ENCODE results near the gene SASH1.
"Not testable (repeated sequence)": the region's sequence is repeated elsewhere in the genome, so short reads cannot be mapped to it uniquely, and the experiment has no call there.

SASH1 gene

GRCh38 chr6:148328876-148329555 is 13.6 kb upstream of the SASH1 start:
- no peak for DNase-seq (ENCODE audit: extremely low read depth in 1 of 2, low read depth in 1 of 2)

DNA sequence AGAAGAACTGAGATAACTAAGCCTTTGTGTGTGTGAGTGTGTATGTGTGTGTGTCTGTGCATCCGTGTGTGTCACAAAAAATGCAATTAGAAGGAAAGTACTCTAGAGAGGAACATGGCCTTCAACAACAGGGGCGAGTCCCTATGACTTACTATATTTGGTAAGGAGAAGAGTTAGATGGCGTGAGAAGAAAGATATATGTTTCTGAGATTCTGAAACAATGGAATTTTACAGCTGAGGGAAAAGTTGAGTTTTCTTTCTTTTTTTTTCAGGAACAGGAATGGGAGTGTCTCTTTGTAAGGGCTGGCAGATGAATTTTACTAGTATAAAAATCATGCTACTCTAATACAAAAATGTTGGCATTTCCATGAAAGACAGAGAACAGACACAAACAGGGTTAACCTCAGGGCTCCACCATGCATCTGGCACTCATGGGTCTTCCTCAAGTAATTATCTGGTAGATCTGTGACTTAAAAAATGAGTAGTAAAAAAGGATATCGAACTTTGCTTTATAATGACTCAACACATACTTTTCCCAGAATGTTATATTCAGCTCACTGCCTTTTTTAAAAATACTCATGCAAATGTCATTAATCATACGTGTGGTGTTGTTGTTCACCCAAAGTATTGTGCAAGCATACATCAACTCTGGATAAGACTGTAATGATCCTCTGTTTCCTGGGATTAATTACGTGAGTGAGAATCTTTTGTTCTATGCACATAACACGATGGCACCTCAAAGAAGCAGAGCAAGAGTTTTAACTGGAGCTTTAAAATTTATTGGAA is 12.8 kb upstream of the SASH1 start:
- DNase-seq (ENCODE audit: extremely low read depth in 1 of 2, low read depth in 1 of 2): no peak

GRCh38 chr6:148332088-148332487 is 10.6 kb upstream of the SASH1 start:
- DNase-seq (ENCODE audit: extremely low read depth in 1 of 2, low read depth in 1 of 2): no peak

- no peak for DNase-seq (ENCODE audit: extremely low read depth in 1 of 2, low read depth in 1 of 2)
These were observed 5.7 kb upstream of the SASH1 start for GRCh38 chr6:148336901-148337300.

GRCh38 chr6:148339766-148340165 is 2.9 kb upstream of the SASH1 start:
- DNase-seq (ENCODE audit: extremely low read depth in 1 of 2, low read depth in 1 of 2): no peak

DNA sequence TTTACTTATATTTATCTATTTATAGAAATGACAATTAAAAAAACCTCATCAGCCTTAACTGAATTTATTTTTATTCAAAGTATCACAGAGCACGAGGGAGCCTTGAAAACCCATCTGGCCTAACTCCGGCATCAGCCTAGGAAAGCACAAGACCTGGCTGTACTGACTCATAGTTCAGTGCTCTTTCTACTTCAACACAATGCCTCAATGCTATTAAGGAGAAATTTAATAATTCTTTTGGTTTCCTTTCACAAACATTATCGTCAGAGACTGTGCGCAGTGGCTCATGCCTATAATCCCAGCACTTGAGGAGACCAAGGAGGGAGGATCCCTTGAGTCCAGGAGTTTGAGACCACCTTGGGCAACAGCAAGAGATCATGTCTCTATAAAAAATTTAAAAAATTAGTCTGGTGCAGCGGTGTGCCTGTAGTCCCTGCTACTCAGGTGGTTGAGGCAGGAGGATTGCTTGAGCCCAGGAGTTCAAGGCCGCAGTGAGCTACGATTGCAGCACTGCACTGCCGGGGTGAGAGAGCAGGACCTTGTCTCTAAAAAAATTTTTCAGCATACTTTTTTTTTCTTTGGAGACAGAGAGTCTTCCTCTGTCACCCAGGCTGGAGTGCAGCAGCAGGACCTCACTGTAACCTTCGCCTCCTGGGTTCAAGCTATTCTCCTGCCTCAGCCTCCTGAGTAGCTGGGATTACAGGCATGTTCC is 1.9 kb upstream of the SASH1 start:
- DNase-seq (ENCODE audit: extremely low read depth in 1 of 2, low read depth in 1 of 2): no peak

GRCh38 chr6:148342100-148342349 is 613 bp upstream of the SASH1 start:
- DNase-seq (ENCODE audit: extremely low read depth in 1 of 2, low read depth in 1 of 2): no peak

DNA sequence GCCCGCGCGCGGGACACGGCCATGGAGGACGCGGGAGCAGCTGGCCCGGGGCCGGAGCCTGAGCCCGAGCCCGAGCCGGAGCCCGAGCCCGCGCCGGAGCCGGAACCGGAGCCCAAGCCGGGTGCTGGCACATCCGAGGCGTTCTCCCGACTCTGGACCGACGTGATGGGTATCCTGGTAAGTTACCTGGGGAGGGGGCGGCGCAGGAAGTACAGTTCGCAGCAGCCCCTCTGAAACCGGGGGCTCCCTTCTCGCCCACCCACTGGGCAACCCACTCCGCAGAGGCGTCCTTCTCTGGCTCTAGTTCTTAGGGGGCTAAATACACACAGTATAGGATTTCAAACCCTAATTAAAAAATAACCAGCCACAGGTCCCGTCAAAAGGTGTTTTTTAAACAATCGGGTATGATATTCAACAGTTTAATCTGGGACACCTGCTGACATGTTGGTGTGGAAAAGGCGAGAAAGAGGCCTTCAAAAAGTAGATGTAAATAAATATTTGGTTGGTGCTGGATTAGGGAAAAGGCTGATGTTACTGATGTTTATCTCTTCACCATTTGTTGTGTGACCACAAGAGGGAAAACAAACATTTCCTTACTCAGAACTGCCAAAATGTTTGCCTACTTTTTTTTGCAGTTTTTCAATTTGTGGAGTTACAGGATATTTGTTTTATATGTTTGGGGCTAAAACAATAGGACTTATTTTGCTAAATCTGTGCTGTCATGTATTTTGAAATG is 577 bp downstream of the SASH1 start:
- DNase-seq (ENCODE audit: extremely low read depth in 1 of 2, low read depth in 1 of 2): no peak

DNA sequence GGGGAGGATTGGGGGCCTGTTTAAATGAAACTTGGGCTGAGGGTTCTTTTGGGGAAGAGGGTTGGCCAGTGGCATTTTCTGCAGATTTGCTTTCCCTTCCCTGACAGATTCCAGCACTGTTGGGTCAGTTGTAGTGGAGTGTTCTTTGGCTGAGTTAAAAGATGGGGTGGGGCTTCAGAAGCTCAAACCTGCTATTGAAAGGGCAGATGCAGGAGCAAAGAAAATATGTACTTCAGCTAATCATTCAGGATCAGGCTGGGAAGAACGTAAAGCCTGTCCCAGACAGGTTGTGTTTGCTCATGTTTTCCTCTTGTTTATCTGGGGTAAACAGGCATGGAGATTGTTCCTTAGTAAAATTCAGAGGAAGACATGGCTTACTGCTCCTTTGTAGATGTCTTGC is 2.5 kb downstream of the SASH1 start:
- DNase-seq (ENCODE audit: extremely low read depth in 1 of 2, low read depth in 1 of 2): no peak

GRCh38 chr6:148345578-148345977 is 2.9 kb downstream of the SASH1 start:
- no peak for DNase-seq (ENCODE audit: extremely low read depth in 1 of 2, low read depth in 1 of 2)

DNA sequence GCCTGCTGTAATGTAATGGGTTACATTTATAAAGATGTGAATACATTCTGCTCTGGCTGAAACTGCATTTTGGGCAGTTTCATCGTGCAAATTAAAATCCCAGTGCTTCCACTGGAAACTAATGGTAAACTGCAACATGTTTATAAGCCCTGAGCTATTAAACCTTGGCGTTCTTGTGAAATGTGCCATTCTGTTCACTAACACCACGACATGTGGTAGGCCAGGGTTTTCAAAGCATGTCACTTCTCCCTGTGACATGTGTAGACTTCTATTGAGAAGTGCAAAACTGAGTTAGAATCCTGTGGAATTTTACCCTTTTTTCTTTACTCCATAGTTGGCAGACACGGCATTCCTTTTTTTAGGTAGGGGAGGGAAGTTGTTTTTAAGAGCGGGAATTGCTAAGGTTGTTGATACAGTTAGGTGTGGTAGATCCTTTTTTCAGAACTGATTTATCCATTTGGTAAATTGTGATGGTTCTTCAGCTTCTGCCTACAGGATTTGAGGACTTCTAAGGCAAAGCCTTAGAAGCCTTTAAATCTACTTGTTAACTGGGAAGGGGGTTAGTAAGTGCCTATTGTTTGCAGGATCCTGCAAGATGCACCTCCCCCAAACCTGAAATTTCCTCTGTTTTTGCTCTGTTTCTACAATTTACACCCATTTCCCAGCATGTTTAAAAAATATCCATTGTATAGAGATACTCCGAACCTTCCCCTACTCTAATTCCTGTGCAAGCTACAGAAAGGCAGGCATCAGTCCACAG is 4.2 kb downstream of the SASH1 start:
- DNase-seq (ENCODE audit: extremely low read depth in 1 of 2, low read depth in 1 of 2): no peak

DNA sequence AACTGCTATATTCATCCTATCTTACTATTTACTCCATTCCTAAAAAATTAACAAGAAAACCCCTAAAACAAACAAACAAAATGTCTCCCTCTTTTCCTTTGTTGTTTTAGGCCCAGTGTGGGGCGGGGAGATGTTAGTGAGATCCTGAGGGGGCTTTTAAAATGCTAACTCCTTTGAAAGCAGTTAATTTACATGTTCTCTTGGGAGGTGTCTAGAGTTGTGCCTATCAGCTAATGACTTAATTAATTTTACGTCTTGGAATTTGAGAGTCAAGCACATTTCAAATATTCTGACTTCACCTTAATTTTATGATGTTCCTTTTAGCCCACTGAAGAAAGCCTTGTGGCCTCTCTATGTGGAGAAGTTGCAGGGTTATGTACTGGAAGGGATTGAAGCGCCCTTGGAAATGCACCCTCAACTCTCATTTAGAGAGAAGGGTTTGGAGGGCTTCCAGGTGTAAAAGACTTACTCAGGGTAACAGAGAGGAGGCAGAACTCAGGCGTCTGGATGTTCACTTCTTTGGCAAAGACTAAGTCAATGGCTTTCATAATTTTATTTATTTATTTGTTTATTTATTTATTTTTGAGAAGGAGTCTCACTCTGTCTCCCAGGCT is 4.9 kb downstream of the SASH1 start:
- no peak for DNase-seq (ENCODE audit: extremely low read depth in 1 of 2, low read depth in 1 of 2)

DNA sequence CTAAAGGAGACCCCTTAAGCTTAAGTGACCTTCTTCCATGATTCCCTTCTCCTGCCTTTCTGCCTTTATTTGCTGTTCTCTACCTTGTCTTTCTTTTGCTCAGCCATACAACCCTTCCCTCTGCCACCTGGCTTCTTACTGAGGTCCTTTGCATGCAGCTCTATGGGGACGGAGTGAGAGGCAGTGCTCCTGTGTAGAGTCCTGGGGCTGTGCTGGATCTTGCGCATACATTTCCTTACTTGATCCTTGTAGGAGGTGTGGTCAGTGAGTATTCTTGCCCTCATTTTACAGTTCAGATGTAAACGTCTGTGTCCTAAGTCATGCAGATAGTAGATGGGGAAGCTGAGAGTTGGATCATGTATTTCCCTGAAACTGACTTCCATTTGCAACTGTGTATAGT is 5.7 kb downstream of the SASH1 start:
- DNase-seq (ENCODE audit: extremely low read depth in 1 of 2, low read depth in 1 of 2): no peak

DNA sequence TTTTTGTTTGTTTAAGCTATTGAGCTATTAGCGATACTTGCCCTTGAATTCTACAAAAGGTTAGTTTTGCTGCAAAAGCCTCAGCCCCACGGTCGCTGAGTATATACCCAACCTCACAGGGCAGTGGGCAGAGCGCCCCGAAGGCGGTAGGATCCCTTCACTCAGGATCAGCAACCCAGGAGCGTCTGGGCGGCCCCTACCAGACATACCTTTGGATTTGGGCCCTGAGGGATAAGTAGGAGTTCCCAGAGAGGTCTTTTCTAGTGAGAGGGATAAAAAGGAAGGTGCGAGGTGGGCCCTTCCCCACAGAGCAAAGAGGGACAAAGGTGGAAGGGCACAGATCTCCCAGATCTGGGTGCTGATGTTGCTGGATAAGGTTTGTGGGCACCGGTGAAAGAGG is 6.1 kb downstream of the SASH1 start:
- no peak for DNase-seq (ENCODE audit: extremely low read depth in 1 of 2, low read depth in 1 of 2)

- DNase-seq (ENCODE audit: extremely low read depth in 1 of 2, low read depth in 1 of 2): no peak
These were observed 6.8 kb downstream of the SASH1 start for GRCh38 chr6:148349466-148349865.

- DNase-seq (ENCODE audit: extremely low read depth in 1 of 2, low read depth in 1 of 2): no peak
These were observed 8.7 kb downstream of the SASH1 start for GRCh38 chr6:148351309-148351708.

DNA sequence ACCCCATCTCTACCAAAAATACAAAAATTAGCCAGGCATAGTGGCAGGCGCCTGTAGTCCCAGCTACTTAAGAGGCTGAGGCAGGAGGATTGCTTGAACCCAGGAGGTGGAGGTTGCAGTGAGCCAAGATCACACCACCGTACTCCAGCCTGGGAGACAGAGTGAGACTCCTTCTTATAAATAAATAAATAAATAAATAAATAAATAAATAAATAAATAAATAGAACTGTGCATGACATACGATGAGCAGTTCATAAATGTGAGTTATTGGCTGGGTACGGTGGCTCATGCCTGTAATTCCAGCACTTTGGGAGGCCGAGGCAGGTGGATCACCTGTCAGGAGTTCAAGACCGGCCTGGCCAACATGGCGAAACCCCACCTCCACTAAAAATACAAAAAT is 9.8 kb downstream of the SASH1 start:
- not testable (repeated sequence) for DNase-seq (ENCODE audit: extremely low read depth in 1 of 2, low read depth in 1 of 2)

DNA sequence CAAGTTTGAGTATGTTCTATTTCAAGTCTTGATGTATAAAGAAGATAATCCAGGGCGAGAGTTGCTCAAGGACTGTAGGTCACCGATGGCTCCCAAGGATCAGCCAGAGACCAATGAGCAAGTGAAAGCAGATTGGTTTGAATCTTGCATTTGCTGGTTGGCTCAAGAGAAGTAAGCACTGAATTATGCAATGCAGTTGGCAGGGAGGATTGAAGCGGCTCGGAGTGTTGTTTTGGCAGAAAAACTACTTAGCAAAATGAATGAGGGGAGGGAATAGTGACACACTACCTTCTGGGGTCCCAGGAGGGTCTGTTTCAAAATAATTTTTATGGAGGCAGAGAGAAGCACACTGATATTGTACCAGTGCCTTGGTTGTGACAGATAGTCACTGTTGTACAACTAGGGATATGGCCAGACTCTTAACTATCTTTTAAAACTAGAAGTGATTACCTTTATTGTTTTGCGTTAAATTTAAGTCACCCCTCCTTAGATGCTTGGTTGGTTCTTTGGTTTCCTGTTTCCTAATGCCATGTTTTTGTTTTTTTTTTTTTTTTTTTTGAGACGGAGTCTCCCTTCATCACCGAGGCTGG is 15.7 kb downstream of the SASH1 start:
- no peak for DNase-seq (ENCODE audit: extremely low read depth in 1 of 2, low read depth in 1 of 2)

GRCh38 chr6:148359228-148359627 is 16.6 kb downstream of the SASH1 start:
- DNase-seq (ENCODE audit: extremely low read depth in 1 of 2, low read depth in 1 of 2): no peak
